ENCODE measurements around the gene PHIP. TPM values are rescaled to one million over a fixed set of nuclear protein-coding genes. Genes with fewer than 3 reads are reported as not detected.

PHIP gene
- total RNA-seq, 4 donors from 2014 or later: 33.2 to 41.6 (median 33.8) TPM

DNA sequence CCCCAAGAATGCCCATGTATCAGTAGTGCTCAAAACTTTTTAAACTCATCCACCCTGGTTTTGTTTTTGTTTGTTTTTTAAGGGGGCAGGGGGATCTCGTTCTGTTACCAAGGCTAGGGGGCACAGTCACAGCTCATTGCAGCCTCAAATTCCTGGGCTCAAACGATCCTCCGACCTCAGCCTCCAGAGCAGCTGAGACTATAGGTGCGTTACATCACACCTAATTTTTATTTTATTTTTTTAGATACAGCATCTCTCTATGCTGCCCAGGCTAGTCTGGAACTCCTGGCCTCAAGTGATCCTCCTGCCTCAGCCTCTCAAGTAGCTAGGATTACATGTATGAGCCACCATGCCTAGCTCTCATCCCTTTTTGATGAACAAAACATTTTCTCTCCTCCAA lies 11.2 kb downstream of the PHIP start:
- TF ChIP-seq, protein P1, sequence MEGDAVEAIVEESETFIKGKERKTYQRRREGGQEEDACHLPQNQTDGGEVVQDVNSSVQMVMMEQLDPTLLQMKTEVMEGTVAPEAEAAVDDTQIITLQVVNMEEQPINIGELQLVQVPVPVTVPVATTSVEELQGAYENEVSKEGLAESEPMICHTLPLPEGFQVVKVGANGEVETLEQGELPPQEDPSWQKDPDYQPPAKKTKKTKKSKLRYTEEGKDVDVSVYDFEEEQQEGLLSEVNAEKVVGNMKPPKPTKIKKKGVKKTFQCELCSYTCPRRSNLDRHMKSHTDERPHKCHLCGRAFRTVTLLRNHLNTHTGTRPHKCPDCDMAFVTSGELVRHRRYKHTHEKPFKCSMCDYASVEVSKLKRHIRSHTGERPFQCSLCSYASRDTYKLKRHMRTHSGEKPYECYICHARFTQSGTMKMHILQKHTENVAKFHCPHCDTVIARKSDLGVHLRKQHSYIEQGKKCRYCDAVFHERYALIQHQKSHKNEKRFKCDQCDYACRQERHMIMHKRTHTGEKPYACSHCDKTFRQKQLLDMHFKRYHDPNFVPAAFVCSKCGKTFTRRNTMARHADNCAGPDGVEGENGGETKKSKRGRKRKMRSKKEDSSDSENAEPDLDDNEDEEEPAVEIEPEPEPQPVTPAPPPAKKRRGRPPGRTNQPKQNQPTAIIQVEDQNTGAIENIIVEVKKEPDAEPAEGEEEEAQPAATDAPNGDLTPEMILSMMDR (IDR thresholded peaks at IDR 0.05; ENCODE audit: low read depth): no peak

DNA sequence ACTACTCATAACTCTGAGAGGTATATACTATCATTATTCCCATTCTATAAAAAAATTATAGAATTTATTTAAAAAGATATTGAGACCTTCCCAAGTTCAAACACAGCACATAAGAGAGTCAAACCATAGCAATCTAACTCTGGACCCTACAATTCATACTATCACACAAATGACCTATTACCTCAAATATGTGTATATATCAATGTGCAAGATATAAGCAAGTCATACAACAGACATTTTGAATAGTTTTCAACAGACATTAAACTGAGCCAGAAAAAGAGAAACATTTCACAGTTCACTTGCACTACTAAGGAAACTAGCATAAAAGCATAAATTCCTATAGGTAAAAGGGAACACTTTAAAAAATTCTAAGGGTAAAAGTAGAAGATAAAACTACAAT lies 11.7 kb downstream of the PHIP start:
- TF ChIP-seq, protein P1 (IDR thresholded peaks at IDR 0.05; ENCODE audit: low read depth): no peak

DNA sequence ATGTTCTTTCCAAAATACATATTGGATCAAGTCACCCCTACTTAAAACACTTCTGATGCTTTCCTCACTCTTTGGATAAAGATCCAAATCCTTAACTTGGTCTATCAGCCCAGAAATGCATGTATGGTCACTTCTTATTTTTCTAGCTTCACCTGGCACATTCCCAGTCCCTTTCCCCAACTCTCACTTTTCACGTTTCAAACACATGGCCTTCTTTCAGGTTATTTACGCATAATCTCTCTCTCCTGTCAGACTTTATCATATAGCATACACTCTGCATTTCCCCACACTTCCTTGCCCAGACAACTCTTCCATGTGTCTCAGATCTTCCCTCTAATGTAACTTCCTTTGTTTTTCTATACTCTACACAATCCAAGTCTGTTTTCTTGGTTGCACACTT lies 12.8 kb downstream of the PHIP start:
- TF ChIP-seq, protein P1 (IDR thresholded peaks at IDR 0.05; ENCODE audit: low read depth): no peak

DNA sequence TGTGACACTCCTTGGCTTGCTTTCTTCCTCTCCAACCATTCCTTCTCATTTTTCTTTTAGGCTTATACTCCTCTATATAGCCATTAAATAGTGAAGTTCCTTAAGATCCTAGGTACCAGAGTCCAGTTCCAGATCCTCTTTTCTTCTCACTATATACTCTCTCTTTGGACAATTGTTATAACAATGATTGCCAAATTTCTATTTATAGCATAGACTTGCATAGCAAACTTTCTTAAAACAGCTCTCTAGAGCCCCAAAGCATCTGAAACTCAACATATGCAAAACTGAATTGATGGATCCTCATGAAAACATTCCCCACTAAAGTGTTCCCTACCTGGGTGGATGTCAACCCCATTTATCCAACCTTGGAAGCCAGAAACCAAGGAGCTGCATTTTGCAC lies 13.4 kb downstream of the PHIP start:
- TF ChIP-seq, protein P1 (IDR thresholded peaks at IDR 0.05; ENCODE audit: low read depth): no peak

DNA sequence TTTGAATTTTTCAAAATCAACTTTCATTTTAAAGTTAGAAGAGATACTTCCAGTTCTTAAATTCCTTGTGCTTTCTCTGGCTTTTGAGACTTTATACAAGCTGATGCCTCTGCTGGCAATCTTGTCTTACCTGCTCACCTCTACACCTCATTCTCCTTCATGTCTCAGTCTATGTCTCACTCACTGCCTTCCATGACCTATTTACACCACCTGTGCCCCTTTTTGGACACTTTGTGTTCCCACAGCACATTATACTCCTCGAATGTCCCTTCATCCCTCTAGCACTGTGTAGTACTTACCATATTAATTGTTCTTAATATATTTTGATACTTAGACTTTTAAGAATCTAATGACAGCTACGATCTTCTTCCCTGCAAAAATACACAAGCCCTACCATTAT lies 15.3 kb downstream of the PHIP start:
- TF ChIP-seq, protein P1 (IDR thresholded peaks at IDR 0.05; ENCODE audit: low read depth): no peak

DNA sequence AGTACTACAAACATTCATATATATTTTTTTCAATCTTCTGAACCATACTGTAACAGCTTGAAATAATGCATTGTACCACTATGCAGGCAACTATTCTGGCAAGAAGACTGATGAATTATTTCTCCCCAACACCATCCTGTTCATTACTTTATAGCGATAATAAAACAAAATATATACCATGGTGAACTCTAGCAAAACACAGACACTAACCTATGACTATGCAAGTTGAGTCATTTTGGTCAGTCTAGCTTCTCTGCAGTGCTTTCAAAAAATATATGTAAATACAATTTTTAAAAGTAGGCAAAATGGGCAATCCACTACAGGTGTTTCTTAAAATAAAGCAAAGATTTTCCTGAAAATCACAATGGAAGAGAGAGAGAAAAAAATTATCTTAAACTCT lies 20.3 kb downstream of the PHIP start:
- TF ChIP-seq, protein P1 (IDR thresholded peaks at IDR 0.05; ENCODE audit: low read depth): no peak

DNA sequence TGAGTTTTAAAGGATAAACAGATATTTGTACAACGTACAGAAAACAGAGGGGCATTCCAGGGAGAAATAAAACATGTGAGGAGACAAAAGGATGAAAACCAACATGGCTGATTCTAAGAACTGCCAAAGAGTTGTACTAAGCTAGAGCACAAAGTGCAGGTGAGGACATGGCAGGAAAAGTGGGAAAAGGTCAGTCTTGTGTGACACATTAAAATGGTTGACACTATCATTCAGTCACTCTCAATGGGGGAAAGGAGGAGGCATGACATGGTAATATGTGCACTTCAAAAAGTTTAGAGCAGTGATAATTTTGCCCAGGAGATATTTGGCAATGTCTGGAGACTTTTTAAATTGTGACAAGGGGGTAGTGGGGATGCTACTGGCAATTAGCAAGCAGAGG lies 21.8 kb downstream of the PHIP start:
- TF ChIP-seq, protein P1 (IDR thresholded peaks at IDR 0.05; ENCODE audit: low read depth): no peak
